Ascending aorta (tissue), 2 donors: ENCODE measurements around the gene THEM4. TPM values are rescaled to one million over a fixed set of nuclear protein-coding genes. Genes with fewer than 3 reads are reported as not detected.

Source experiments
- DNase-seq, 2 donors: peaks; one replicate each; pipeline ENCODE4 v3.0.0-alpha.2; 2019; ENCODE audit warnings: low spot score in 2 of 2
- H3K27ac ChIP-seq, 2 donors: fragments of 200-600 bp; sonication (generic); one replicate each; pipeline ENCODE4 v1.5.1; 2016 to 2017; ENCODE audit warnings: mild to moderate bottlenecking in 1 of 2
- H3K27me3 ChIP-seq: fragments of 200-600 bp; sonication (generic); one replicate; pipeline ENCODE4 v1.5.1; 2017
- H3K36me3 ChIP-seq, 2 donors: fragments of 200-600 bp; sonication (generic); one replicate each; pipeline ENCODE4 v1.5.1; 2016
- H3K4me1 ChIP-seq, 2 donors: fragments of 200-600 bp; sonication (generic); one replicate each; pipeline ENCODE4 v1.5.1; 2016 to 2017; ENCODE audit warnings: mild to moderate bottlenecking in 1 of 2
- H3K4me3 ChIP-seq, 2 donors: fragments of 200-600 bp; sonication (generic); one replicate each; pipeline ENCODE4 v1.5.1; 2016 to 2017; ENCODE audit warnings: mild to moderate bottlenecking in 1 of 2
- H3K9me3 ChIP-seq, 2 donors: fragments of 200-600 bp; sonication (generic); one replicate each; pipeline ENCODE4 v1.5.1; 2016
- CTCF ChIP-seq, 3 experiments: fragments of 200-600 bp in 2 of 3; fragments of 450-650 bp in 1 of 3; sonication (generic) in 2 of 3; IDR thresholded peaks; one replicate each; pipeline ENCODE4 v1.5.1; 2016 to 2019; ENCODE audit warnings: antibody characterized with exemption in 3 of 3, mild to moderate bottlenecking in 1 of 3, moderate library complexity in 1 of 3
- intact Hi-C: fragments of 100-400 bp; cut with DNase I; formaldehyde crosslinking; loops from one replicate; pipeline ENCODE4 v1.15.1; 2023
- total RNA-seq: library from RNA; depleted of rRNA; stranded (reverse); fragments of >200 nt; gene quantifications from one replicate; pipeline ENCODE4 v1.1.0, GENCODE V29; 2016

The THEM4 gene
- total RNA-seq, 1 donor from 2014 or later = 7.7 TPM

- H3K27ac ChIP-seq = no peak overlapping the region
- no peak for DNase-seq
- H3K36me3 ChIP-seq = no peaks in the 10 kb centered on the region
- H3K27me3 ChIP-seq = no peaks in the 10 kb centered on the region
- H3K4me3 ChIP-seq = no peak overlapping the region
- intact Hi-C loops = no loop called here
- H3K9me3 ChIP-seq = no peaks in the 10 kb centered on the region
- no peak for TF ChIP-seq CTCF (IDR thresholded peaks at IDR 0.05)
- no peaks in the 10 kb centered on the region for H3K4me1 ChIP-seq
Measured at GRCh38 chr1:151924691-151925587, 15.6 kb upstream of the THEM4 start.

GRCh38 chr1:151923422-151923821 lies 14.1 kb upstream of the THEM4 start:
- intact Hi-C loops = no loop called here
- no peak overlapping the region for H3K27ac ChIP-seq
- H3K9me3 ChIP-seq = no peaks in the 10 kb centered on the region
- no peak overlapping the region for H3K4me3 ChIP-seq
- no peaks in the 10 kb centered on the region for H3K4me1 ChIP-seq
- no peaks in the 10 kb centered on the region for H3K27me3 ChIP-seq
- no peaks in the 10 kb centered on the region for H3K36me3 ChIP-seq
- TF ChIP-seq CTCF (IDR thresholded peaks at IDR 0.05) = no peak
- no peak for DNase-seq

- Histone ChIP-seq H3K4me3 (no peak overlapping the region), H3K27me3 (no peaks in the 10 kb centered on the region), H3K36me3 (no peaks in the 10 kb centered on the region), H3K9me3 (no peaks in the 10 kb centered on the region), H3K27ac (no peak overlapping the region), H3K4me1 (peaks cover 0 to 3% of the 10 kb centered on the region in 2 donors)
- intact Hi-C loops = no loop called here
- no peak for DNase-seq
- no peak for TF ChIP-seq CTCF (IDR thresholded peaks at IDR 0.05)
Measured at GRCh38 chr1:151920149-151920548, 10.8 kb upstream of the THEM4 start.

- DNase-seq = no peak
- intact Hi-C loops = no loop called here
- H3K4me1 ChIP-seq = peaks cover 0 to 6% of the 10 kb centered on the region in 2 donors
- no peak overlapping the region for H3K27ac ChIP-seq
- H3K9me3 ChIP-seq = no peaks in the 10 kb centered on the region
- no peaks in the 10 kb centered on the region for H3K36me3 ChIP-seq
- H3K4me3 ChIP-seq = no peak overlapping the region
- no peak for TF ChIP-seq CTCF (IDR thresholded peaks at IDR 0.05)
- no peaks in the 10 kb centered on the region for H3K27me3 ChIP-seq
Measured at GRCh38 chr1:151918819-151919610, 9.7 kb upstream of the THEM4 start.

GRCh38 chr1:151918156-151918555 lies 8.8 kb upstream of the THEM4 start:
- no peak for DNase-seq

More at GRCh38 chr1:151918156-151918555, 8.8 kb upstream of the THEM4 start:
- TF ChIP-seq CTCF (IDR thresholded peaks at IDR 0.05) = no peak
- no peaks in the 10 kb centered on the region for H3K9me3 ChIP-seq
- H3K4me3 ChIP-seq = no peak overlapping the region
- no peaks in the 10 kb centered on the region for H3K27me3 ChIP-seq
- intact Hi-C loops = no loop called here
- H3K4me1 ChIP-seq = peaks cover 0 to 6% of the 10 kb centered on the region in 2 donors
- no peak overlapping the region for H3K27ac ChIP-seq
- H3K36me3 ChIP-seq = no peaks in the 10 kb centered on the region
